ENCODE results near the gene RFC1.
"Not testable (repeated sequence)": the region's sequence is repeated elsewhere in the genome, so short reads cannot be mapped to it uniquely, and the experiment has no call there.

Gene RFC1

DNA sequence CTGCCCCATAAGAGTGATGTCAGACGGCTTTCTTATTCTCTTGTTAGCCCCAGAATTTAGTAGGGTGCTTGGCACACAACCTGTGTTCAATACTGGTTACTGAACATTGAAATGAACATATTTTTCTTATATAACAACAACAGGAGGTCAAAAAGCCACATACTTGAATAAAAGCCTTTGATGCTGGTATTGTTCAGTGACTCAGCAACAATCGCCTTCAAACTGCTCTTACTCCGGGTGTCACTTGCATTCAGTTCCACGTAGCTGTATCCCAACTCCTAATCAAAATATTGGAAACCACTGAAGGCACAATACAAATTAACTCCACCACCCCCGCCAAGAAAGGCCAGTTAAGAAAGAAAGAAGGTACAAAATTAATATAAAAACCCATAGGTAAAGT is 61.5 kb downstream of the RFC1 start:
- no peak for DNase-seq

DNA sequence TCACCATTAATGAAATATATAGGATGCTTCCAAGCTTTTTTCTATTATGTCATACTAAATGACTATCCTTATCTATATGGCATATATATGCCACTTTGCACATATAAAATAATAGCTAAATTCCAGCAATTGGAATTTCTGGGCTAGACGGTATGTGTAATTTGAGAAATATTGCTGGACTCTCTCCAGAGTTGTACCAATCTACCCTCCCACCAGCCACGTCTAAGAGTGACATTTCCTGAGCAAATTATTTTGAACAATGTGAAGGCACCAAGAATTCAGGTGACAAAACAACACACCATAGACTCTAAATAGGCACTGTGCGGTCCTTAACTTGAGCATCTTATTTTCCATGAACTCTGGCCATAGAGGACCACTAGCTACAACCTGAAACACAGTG is 62.3 kb downstream of the RFC1 start:
- DNase-seq: no peak

DNA sequence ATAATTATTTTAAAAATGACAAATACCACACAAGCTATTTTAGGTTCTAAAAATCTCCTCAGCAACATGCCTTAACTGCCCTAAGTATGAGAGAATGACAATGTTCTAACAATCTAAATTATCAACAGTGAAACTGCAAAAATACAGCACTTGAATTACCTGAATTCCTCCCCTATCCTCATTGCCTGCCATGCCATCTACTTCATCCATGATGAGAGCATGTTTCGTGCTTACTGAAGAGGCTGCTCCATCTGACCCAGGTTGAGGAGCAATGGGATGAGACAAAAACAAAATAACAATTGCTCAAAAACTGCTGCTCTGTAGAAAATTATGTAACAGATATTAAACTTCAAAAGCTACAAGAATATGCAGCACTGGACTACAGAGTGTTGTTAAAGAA is 63.3 kb downstream of the RFC1 start:
- DNase-seq: no peak

DNA sequence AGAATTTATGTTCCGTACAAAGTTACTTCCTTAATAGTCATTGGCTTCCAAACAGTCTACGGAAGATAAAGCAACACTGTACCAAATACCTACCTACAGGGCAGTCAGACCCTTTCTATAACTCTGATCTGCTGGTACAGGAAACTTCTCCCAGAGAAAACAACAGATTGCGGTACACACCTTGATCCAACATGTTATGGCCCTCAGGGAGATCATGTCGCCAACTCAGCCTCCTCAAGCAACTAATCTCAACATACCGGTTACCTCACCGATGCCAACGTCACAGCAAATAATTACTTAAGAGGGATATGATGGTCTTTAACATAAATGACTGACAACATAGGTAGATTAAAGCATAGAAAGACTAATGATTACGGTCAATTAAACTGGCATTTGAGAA is 70.4 kb downstream of the RFC1 start:
- no peak for DNase-seq

DNA sequence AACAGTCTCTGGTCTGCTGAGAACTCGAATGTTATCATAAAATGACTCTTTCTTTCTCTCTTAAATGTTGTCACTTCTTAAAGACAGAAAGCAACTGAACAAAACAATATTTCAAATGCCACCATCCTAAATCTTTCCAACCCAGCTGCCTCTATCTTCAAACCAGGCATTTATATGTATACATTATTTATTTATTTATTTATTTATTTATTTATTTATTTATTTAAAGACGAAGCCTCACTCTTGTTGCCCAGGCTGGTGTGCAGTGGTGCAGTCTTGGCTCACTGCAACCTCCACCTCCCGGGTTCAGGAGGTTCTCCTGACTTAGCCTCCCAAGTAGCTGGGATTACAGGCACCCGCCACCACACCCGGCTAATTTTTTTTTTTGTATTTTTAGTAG is 73.7 kb downstream of the RFC1 start:
- not testable (repeated sequence) for DNase-seq

DNA sequence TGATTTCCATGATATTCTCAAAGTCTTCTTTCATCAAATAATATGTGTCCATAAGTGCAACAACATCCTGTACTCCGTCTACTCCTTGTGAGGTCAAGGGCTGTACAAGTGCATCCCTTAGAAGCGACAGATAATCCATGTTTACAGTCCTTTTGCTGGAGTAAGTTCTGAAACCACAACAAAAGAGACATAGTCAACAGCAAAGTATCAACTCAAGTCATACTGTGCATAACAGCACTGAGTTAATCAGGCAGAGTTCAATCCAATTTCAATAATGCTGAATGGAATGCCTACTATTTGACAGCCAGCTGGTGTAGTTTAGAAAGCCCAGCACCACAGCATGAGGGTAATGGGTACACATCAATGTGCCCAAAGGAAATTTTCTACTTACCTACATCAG is 74.5 kb downstream of the RFC1 start:
- no peak for DNase-seq

DNA sequence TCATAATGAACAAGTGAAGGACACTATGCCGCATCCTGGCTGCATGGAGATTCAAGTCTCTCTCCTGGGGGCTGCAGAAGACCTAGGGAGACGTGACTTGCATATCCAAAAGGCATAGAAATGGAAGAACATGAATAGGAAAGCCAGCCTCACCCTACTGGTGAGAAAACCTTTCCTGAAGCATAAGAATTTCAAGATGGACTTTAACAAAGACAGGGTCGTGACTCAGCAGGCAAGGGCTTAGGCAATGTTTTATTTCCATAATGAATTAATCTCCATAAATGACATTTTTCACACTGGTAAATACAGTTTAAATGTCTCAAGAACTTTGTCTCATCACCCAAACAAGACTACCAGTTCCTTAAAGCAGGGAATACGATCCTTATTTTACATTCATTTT is 78.9 kb downstream of the RFC1 start:
- no peak for DNase-seq

DNA sequence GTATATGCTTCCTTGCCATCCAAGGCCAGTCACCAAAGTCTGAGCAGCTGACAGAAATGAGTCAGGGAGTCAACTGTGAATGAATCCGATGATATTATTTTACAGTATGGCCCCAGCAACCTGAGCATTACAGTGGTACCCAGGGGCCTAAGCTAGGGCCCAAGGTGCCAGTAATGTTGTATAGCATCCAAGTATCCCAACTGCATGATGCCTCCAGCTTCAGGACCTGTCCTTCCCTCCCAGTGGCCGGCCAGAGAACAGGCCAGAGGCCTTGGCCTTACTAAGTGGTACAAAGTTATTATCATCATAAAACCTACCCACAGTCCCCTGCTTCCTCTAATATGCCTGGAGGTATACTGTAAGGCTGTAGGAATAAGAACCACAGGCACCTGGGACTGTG is 79.9 kb downstream of the RFC1 start:
- no peak for DNase-seq

DNA sequence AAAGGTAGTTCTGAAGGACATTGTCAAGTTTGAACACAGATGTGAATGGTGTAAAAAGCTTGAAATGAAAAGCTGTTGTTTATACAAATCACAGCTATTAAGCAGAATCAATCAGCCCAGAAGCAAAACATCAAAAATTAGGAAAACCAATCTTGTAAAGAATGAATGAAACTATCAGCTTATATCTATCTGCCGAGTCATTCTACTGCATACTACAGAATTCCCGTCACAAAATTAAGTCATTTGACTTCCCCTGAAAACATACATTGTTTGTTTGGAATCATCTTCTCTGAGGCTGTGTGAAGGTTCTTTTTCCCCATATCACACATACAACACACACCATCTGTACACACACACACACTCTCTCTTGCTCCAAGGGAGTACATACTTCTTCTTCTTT is 80.3 kb downstream of the RFC1 start:
- no peak for DNase-seq

DNA sequence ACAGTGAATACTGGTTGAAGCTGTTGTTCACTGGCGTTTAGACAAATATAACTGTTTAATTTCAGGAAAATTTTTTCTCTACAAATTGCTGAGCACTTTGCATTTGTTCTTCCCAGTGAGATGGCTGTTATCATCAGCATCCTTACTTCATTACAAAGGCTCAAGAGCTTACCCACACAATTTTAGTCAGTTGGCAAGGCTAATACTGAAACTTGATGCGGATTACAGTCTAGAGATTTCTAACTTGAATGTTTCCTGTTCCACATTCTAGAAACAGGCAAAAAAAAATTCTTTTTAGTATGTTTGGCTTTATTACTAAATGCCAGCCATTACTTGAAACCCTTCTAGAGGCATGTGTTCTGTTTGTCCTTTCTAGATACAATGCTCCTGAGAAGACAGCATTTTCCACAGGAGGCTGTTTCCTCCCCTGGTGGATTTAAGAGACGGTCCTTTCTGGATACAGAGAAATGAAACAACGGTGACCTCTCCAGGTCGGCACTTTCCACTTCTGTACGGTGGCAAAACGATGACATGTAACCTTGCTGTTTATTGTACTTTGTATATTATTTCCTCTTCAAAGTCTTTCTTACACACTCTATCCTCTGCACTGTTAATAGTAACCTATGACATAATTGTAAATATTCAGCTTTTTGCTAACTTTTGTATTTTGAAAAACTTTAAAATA is 80.9 kb downstream of the RFC1 start:
- DNase-seq: no peak

DNA sequence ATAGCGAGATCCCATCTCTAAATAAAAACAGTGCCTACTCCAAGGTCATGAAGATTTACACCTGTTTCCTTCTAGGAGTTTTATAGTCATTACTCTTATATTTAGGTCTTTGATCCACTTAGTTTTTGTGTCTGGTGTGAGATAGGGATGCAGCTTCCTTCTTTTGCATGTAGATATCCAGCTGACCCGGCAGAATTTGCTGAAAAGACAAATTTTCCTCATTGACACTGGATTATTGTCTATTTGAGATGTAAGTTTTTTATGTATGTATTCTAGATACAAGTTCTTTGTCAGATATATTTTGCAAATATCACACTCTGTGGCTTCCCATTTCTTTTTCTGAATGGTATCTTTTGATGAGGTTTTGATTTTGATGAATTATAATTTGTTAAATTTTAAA is 85.4 kb downstream of the RFC1 start:
- no peak for DNase-seq

DNA sequence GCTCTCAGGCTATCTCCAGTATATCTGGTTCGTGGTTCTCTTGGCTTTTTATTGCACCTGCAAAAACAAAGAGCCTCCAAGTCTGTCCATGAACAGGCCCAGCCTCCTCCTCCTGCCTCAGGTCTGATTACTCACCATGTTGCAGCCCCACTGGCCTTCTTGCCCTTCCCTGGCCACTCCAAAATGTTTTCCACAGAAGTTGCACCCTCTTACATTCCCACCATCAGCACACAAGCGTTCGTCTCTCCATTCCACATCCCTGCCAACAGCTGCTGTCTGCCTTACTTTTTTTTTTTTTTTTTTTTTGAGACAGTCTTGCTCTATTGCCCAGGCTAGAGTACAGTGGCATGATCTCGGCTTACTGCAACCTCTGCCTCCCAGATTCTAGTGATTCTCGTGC is 86.7 kb downstream of the RFC1 start:
- DNase-seq: no peak

DNA sequence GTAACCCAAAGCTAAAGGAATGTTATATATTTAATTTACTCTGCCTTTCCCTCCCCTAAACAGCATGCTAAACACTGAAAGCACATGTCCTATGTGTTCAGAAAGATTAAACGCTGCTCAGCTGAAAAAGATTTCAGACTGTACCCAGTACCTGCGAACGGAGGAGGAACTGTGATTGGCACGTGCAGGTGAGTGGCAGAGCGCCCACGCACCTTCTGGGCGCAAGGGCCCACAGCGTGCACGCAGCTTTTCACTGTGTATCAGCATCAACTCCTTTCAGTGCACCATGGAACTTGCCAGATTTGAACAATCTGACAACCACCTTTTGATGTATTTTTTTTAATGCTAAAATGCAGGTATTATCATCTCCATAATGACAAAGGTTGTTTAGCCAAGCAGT is 87.7 kb downstream of the RFC1 start:
- no peak for DNase-seq

DNA sequence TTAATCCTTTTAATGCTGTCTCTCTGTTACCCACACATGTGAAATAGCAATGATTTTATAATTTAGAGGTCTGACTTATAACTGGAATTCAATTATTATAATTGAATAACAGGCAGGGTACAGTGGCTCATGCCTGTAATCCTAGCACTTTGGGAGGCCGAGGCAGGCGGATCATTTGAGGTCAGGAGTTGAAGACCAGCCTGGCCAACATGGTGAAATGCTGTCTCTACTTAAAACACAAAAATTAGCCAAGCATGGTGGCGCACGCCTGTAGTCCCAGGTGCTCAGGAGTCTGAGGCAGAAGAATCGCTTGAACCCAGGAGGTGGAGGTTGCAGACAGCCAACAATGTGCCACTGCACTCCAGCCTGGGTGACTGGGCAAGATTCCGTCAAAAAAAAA is 88.5 kb downstream of the RFC1 start:
- not testable (repeated sequence) for DNase-seq

DNA sequence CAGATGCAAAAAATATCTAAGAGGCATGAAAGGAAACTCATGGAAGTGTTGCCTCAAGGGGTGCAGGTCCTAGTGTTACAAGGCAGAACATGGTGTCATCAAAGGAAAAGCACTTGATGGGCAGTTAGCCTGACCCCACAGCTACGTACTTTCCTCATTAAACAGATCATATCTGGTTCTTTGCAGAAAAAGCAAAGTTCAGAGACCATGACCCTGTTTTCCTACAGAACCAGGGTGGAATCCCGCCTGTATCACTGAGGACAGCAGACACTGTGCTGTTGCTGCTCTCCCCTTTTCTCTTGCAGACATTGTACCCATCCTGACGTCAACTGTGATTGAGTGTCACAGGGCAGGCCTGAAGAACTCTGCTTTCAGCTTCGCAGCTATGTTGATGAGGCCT is 91.7 kb downstream of the RFC1 start:
- DNase-seq: no peak

DNA sequence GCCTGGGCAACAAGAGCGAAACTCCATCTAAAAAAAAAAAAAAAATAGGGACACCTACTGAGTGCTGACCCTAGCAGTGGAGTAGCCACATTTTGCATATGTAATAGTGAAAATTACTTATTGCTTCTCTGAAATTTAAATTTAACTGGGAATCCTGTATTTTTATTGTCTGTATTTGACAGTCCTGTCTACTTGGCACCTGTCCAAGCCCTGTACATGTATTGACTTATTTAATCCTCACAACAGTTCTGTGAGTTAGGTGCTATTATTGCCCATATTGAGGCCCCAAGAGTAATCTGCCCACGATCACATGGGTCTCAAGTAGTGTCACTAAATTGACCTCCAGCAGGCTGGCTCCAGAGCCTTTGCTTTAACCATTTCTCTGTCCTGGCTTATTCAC is 102.3 kb downstream of the RFC1 start:
- no peak for DNase-seq

DNA sequence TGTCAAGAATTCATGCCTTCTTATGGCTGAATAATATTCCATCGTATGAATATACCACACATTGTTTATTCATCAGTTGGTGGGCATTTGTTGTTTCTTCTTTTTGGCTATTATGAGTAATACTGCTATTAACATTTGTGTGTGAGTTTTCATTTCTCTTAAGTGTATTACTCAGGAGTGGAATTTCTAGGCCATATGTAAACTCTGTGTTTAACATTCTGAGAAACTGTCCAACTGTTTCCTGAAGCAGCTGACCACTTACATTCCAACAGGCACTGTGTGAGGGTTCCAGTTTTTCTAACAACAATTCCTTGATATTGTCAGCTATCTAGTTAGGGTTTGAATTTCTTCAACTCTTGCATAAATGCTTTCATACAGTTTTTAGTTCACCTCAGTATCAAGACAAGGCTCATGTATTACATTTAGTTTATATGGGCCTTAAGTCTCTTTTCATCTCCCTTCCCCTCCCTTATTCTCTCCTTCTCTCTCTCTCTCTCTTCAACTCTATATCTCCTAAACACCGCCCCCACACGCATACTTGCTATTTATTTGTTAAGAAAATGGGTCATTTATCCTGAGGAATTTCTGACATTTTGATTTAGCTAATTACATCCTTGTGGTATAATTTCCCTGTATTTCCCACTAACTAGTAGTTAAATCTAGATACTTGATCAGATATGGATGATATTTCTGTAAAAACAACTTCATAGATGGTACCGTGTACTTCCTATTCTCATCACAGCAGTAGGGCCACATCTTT is 106.4 kb downstream of the RFC1 start:
- DNase-seq: no peak

DNA sequence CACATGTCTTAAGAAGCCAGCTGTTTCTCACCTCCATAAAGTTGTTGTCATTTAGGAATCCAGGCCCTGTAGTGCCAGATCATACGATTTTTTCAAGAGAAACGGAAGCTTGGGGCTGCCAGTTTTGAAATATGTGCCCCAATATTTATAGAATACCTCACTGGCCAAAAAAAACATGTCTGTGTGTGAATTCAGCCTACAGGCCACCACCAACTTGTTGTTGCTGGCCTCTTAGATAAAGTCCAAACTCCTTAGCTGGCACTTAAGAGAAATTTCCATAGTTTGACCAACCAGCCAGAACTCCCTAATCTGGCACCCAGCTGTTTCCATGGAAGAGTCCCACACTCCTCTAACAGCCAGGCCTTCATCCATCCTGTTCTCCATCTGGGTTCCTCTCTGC is 109.7 kb downstream of the RFC1 start:
- no peak for DNase-seq

DNA sequence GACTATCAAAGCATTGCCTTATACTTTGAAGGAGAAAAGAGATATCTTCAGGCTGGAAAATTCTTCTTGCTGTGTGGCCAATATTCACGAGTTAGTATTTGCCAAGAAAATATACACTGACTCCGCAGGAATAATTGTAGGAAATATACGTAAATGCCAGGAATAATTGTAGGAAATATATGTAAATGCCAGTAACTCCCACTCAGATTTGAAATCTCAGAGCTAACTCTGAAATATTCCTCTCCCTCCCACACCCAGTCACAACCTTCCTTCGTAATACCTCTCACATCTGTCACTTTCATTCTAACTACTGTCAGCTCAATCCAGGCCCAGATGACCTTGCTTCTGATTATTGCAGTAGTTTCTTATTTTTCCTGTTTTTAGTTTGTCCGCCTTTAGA is 110.3 kb downstream of the RFC1 start:
- no peak for DNase-seq

DNA sequence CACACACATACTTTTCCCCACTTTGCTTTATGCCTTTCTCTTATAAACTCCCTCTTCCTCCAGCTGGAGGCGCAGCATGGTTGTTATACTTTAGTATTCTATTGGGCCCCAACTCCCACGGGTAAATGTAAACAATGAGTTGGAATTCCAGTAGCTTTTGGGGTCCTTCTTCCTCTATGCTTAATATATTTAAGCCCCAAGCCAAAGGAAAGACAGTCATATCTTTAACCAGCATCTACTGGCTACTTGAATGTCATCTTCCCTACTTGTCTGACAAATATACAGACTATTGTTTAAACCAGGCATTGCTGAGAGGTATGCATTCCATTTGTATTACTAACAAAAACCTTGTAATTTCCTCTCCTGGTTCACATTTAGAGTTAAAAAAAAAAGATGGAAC is 110.9 kb downstream of the RFC1 start:
- DNase-seq: no peak

DNA sequence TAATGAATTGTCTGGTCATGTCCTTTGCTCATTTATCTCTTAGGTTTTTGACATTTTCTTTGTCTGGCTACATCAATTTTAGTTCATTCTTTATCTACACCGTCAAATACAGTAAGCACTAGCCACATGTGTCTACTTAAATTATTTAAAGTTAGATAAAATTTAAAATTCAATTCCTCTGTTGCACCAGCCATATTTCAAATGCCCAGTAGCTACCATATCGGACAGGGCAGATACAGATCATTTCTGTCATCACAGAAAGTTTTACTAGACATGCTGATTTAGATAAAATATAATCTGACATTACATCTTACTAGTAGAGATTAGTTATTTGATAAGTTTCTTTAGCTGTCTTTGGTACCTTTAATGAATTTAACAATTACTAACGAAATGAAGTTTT is 122.7 kb downstream of the RFC1 start:
- DNase-seq: no peak

Data from NCI-H1436 (cell line).